GM12892 (cell line): ENCODE data around the gene KISS1.

Source experiments
- POLR2A ChIP-seq: IDR thresholded peaks from 2 replicates; pipeline ENCODE4 v1.6.1; 2011; ENCODE audit warnings: low read depth, low read length, control low read depth
- POLR2AphosphoS5 ChIP-seq: IDR thresholded peaks from 2 replicates; pipeline ENCODE4 v1.6.1; 2011; ENCODE audit warnings: low read depth, low read length, control low read depth
- TAF1 ChIP-seq: IDR thresholded peaks from 2 replicates; pipeline ENCODE4 v1.6.1; 2011; ENCODE audit warnings: low read depth, mild to moderate bottlenecking, control low read depth, low read length, borderline replicate concordance

- no peak for TF ChIP-seq POLR2AphosphoS5
- no peak for TF ChIP-seq POLR2A
- TF ChIP-seq TAF1: no peak
Measured at GRCh38 chr1:204194080-204194479, 2.2 kb downstream of the KISS1 start.
